ENCODE measurements around the gene DNAH8.

- TF ChIP-seq, protein P1, sequence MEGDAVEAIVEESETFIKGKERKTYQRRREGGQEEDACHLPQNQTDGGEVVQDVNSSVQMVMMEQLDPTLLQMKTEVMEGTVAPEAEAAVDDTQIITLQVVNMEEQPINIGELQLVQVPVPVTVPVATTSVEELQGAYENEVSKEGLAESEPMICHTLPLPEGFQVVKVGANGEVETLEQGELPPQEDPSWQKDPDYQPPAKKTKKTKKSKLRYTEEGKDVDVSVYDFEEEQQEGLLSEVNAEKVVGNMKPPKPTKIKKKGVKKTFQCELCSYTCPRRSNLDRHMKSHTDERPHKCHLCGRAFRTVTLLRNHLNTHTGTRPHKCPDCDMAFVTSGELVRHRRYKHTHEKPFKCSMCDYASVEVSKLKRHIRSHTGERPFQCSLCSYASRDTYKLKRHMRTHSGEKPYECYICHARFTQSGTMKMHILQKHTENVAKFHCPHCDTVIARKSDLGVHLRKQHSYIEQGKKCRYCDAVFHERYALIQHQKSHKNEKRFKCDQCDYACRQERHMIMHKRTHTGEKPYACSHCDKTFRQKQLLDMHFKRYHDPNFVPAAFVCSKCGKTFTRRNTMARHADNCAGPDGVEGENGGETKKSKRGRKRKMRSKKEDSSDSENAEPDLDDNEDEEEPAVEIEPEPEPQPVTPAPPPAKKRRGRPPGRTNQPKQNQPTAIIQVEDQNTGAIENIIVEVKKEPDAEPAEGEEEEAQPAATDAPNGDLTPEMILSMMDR (IDR thresholded peaks at IDR 0.05), result no peak
- no peak for TF ChIP-seq POLR2AphosphoS5 (IDR thresholded peaks at IDR 0.05; ENCODE audit: low read depth, low read length)
Observed at GRCh38 chr6:39061182-39061581, 346.1 kb downstream of the DNAH8 start.

Data from Panc1 (cell line).